GM21515 (cell line): Measurements from ENCODE around the gene EXOSC1.
"Not testable (repeated sequence)": the region's sequence is repeated elsewhere in the genome, so short reads cannot be mapped to it uniquely, and the experiment has no call there.

Experiments
- ATAC-seq: cut with Tn5 transposase; IDR thresholded peaks from one replicate; pipeline ENCODE4 v1.9.1; 2021; ENCODE audit not compliant: unreplicated experiment

Gene EXOSC1

DNA sequence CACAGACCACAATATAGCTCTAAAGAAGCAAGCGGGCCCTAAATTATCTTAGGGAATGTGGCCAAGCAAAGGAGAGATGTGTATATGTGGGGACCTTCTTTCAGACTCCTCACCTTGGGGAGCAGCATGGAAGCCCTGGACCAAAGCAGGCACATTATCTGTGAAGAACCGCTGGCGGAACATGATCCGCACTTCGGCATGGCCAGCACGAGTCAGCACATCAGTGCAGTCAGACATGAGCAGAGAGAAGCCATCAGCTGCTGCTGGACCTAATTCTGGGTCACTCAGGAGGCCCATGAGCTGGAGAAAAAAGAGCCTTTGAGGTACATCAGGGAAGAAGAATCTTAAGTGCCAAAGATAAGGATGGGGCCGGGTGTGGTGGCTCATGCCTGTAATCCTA lies 14.1 kb upstream of the EXOSC1 start:
- no peak for ATAC-seq

DNA sequence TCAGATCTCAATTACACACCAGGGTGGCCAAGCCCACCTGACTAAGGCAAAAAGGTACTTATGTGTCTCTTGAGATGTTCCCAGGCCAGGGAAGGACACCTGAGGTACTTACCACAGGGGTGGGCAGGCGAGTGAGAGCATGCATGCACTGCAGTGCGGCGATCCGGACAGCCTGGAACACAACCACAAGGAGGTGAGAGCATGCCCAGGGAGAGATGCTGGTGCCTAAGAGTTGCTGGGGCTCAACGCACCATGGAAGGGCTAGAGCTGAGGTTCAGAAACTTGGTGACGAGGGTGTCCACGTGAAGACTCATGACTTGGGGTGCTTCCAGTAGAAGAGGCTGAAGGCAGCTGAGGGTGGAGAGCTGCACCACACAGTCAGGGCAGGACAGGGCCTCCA lies 13.3 kb upstream of the EXOSC1 start:
- ATAC-seq: no peak

DNA sequence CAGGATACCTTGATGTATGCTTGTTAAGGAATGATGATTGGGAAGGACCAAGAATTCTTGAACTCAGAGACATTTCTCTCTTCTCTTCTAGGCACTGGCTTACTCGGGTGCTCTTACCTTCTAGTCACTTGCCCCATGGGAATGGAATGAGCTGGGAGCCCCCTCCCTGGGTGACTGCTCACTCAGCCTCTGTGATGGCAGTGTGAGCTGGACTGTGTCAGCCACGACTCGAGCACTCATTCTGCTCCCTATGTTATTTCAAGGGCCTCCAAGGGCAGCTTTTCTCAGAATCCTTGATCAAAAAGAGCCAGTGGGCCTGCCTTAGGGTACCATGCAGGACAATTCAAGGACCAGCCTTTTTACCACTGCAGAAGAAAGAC lies 10.9 kb upstream of the EXOSC1 start:
- no peak for ATAC-seq

DNA sequence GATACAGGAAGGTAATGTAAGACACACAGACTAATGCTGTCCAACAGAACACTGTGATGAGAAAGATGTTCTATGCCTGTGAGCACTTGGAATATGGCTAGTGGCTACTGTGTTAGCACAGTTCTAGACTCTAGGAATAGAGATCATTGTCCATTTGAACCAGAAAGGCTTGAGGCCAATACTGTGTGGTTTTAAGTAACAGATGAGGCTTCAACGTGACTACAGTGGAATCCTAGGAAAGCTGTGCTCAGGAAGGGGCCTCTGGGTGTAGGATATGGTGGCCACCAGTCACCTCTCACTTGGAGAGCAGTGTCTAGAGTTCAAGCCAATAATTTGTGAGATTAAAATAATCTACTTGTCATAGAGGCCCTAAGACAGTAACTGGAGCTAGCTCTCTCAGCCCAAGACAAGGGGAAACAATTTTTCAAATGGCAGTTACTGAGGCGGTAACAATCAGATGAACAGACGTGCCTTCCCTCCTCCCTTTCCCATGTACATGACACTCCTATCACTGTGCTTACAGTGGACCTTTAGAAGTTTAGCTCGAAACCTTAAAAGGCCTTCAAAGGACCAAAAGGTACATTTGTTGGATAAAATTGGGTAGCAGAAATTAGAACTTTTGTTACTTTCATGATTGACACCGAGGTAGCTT lies 10.4 kb upstream of the EXOSC1 start:
- no peak for ATAC-seq

DNA sequence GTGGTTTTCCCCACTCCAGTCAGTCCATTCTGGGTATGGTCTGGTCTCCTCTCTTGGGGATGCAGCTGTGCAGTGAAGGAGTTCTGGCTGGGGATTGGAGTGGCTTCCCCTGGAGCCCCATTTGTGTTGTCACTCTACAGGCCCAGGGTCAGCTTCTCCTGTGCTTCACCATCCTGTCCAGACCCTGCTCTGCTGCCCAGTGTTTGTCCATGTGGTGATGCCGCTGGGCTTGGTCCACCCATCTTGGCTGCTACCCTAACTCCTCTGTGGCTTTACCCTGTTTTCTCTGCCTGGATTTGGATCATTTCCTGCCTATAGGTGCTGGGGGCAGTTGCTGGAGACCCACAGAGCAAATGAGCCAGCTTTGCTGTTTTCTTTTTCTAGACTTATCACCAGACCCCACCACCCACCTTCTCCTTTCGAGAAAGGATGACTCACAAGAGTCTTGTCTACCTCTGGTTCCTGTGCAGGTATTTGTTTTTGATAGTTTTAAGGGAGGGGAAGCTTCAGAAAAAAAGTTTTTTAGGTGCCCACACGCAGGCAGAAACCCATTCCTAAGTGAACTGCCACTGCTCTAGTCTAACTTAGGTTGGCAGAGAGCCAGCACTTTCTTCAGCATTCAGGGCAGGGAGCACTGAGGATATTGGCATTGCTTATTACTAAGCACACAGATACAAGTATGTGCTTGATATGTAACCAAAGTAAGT lies 8.7 kb upstream of the EXOSC1 start:
- no peak for ATAC-seq

DNA sequence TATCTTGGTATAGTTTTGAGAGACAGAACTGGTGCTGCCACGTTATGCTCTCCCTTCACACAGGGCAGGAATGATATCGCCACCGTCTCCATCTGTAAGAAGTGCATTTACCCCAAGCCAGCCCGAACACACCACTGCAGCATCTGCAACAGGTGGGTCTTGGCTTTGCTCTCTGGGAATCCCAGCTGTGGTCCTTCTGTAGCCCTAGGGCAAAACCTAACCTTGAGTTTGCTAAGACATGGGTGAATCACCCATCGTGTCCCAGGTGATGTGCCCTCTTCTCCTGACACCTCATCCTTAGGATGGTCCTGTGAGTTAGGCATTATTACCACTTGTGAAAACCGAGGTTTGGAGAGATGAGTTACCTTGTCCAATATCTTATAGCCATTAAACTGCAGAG lies 6.5 kb upstream of the EXOSC1 start:
- ATAC-seq: no peak

DNA sequence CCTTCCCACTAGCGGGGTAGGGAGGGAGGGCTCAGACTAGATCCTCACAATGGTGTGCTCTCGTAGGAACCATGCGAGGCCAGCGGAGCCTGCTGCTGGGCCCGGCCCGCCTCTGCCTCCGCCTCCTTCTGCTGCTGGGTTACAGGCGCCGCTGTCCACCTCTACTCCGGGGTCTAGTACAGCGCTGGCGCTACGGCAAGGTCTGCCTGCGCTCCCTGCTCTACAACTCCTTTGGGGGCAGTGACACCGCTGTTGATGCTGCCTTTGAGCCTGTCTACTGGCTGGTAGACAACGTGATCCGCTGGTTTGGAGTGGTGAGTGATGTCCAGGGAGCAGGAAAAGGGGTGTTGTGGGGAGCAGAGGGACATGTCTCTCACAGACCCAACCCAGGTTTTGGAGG lies 5.8 kb upstream of the EXOSC1 start:
- ATAC-seq: no peak

DNA sequence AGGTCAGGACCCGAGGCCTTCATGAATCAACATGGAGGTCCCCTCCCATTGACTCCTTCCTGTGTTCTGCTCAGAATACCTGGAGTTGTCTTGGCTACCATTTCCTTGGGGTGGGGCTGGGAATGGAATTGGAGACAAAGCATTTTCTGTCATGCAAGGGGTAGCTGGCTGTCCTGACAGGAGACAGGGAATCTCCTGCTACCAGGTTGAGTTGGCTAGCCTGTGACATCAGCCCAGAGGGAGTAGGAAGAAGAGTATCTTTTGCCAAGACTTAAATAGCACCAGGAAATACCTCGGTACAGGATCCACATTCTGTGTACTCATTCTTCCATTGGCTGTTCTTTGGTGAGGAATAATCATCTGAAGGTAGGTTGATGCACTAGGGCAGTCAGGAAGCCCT lies 5.0 kb upstream of the EXOSC1 start:
- ATAC-seq: no peak

DNA sequence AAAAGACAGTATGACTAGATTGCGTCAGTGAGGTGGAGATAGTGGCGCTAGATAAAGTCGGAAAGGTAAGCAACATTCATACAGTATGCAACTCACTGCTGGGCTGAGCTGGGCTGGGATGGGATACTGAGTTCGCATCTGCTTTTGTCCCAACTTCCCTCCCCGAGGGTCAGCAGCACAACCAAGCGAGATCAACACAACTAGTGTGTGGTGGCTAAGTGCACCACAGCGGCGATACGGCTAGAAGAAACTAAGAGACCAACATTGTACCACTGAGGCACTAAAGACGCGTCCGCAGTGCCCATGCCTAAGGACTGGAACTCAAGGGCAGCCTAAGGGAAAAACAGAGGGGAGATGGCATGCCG lies 467 bp downstream of the EXOSC1 start:
- no peak for ATAC-seq

DNA sequence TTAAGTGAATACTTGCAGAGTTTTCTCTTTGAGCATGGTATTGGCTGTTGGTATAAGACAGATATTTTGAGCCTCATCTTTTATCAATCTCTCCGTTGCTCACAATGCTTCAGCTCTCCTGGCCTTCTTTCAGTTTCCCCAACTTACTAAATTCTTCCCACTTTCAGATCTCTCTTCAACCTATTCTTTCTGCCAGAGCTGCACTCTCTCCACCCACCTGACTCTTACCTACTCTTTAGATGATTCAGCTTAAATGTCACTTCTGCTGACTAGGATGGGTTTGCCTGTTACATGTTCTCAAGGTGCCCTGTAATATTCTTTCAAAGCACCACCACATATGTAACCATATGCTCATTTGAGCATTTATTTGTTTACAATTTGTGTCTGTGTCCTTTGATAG lies 1.6 kb downstream of the EXOSC1 start:
- no peak for ATAC-seq

DNA sequence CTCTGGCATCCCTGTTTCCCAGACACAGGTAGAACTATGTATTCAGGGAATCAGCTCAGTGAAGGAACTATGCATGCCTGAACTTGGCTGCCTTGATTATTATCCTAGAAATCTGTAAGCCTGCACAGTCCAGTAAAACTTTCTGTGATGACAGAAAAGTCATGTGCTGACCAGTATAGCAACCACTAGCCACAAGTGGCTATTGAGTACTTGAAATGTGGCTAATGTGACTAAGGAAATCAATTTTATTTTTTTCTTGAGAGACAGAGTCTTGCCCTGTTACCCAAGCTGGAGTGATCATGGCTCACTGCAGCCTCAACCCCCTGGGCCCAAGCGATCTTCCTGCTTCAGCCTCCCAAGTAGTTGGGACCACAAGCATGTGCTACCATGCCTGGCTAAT lies 3.5 kb downstream of the EXOSC1 start:
- ATAC-seq: no peak

DNA sequence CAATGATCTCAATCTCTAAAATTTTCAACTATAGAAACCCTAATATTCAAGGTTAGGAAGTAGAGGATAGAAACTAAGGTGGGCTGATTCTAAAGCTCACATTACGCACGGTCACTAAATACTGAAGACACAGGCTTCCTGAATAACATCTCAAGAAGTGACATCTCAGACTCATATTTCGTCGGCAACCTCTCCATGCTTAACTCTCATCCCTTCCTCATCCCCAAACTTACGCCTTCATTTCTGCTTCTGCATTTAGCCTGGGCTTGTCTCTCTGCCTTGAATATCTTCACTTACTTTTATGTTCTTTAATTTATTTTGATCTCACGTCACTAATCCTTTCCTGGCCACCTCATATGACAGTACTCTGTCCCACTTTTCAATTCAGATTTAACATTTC lies 10.6 kb downstream of the EXOSC1 start:
- ATAC-seq: no peak

DNA sequence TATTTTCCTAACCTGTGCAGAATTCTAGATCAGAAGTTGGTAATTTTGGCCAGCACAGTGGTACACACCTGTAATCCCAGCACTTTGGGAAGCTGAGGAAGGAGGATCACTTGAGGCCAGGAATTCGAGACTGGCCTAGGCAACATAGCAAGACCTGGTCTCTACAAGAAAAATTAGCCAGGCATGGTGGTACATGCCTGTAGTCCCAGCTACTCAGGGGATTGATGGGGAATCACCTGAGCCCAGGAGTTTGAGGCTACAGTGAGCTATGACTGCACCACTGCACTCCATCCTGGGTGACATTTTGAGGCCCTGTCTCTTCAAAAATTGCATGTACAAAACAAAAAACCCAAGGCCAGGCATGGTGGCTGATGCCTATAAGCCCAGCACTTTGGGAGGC lies 11.2 kb downstream of the EXOSC1 start:
- no peak for ATAC-seq

DNA sequence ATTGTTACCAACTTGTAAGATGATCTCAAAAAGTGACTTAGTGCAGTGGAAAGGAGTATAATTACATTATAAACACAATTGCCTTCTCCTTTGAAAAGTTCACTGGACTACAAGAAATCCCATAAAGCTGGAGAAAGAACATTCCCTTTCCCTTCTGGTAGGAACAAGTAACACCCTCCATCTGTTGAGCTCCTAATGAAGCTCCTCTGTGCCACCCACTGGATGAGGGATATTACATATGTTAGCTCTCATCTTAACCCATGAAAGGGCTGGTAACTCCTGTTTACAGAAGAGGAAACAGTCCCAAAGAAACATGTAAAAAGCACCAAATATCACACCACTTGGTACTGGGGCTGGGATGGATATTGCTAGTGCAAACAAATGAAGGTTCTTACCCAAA lies 11.8 kb downstream of the EXOSC1 start:
- ATAC-seq: no peak

DNA sequence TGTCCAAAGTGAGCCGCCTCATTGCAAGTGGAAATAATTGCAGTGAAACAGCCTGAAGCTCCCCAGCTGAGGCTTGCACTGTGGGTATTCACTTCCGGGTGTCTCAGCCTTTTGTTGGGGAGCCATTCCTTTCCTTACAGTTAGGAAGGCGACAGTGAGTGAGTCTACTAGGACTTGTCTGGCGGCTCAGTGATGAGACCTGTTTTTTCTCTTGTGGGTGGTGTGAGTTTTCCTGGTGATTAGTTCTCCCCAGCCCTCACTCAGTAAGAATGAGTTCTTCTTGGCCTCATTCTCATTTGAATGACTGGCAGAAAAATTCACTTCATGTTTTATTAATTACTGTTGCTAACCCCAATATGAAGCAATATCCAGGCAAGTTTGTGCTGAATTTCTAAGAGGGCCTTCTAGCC lies 17.2 kb downstream of the EXOSC1 start:
- ATAC-seq: no peak

DNA sequence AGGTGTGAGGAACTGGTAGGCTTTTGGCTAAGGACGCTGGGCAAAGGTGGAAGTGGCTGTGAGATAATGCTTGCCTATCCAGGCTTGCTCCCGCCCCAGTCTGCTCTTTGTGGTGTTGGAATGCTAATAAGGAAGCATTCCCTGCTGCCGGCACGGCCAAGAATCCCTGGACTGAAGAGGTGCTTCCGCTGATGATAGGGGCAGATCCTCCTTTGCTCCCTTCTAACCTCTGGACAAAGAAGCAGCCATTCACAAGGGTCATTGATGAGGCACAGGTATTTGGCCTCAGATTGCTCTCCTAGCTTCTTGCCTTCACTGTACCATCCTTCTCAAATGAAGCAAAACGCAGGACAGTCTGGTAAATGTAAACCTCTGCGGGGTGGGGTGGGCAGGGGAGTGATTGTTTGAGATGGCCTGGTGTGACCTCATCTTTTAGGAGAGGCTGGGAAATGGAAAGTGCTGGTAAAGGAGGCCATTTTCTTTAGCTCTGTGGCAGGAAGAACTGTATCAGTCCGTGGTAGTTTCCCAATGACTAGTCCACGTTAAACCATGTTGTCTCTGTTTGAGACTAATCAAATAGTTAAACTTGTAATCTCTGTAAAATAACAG lies 18.1 kb downstream of the EXOSC1 start:
- ATAC-seq: no peak

DNA sequence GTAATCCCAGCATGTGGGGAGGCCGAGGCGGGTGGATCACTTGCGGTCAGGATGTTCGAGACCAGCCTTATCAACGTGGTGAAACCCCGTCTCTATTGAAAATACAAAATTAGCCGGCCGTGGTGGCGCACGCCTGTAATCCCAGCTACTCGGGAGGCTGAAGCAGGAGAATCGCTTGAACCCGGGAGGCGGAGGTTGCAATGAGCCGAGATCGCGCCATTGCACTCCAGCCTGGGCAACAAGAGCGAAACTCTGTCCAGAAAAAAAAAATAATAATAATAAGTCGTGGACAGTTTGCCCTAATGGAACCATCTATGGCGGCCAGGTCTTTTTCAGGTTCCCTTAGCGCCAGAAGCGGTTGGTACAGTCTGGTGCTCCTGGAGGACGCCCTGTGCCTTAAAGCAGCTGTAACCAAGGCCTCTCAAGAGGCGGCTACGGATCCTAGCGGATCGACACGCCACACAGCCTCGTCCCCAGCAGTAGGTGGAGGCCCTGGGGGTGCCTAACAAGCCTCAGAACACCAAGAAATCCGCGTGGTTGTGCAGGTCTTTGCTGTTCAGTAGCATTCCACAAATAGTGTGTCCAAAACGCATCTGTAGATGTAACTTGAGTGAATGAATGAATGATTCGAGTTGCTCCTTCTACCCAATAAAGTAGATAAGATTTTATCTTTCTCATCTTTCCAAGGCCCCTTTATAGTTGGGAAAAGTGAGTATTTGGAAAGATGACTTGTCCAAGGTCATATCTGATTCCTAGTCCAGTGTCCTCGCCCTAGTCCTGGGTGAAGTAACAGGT lies 18.8 kb downstream of the EXOSC1 start:
- no peak for ATAC-seq

DNA sequence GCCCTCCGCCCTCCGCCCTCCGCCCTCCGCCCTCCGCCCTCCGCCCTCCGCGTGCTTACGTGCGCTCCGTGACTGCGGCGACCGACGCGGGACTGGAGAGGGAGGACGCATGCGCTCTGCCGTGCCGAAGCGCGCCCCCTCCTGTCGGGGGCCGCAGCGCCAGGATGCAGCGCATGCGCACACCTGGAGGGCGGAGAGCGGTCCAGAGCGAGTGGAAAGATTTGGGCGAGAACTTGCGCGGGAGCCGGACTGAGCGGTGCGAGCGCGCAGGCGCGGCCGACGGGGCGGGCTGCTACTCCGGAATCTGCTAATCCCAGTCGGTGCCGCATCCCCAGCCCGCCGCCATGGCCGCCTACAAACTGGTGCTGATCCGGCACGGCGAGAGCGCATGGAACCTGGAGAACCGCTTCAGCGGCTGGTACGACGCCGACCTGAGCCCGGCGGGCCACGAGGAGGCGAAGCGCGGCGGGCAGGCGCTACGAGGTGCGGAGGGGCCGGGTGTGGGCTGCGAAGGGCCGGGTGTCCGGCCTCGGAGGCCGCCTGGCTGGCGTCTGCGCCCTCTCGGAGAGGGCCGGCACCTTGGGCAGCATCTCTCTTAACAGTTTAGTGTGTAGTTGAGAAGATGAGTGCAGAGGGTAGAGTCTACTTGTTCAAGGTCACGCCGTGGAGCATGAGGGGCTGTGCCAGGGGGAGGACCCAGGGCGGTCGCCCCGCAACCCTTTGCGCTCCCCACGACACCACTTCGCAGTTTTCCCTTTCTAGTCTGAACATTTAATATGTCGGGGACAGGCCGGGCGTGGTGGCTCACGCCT lies 19.6 kb downstream of the EXOSC1 start, which contains the start of gene PGAM1:
TSS of gene PGAM1 (plus strand) at position 228 of the 812 bp plus-strand sequence. CDS start at position 345, 117 bp downstream.
- ATAC-seq: peak; percentile 84

DNA sequence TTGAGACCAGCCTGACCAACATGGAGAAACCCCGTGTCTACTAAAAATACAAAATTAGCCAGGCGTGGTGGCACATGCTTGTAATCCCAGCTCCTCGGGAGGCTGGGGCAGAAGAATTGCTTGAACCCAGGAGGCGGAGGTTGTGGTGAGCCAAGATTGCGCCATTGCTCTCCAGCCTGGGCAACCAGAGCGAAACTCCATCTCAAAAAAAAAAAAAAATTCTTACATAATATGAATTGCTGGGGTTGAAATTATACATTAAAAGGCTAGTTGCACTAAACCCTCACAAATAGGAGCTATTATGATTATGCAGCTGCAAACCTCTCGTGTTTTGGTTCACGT lies 22.1 kb downstream of the EXOSC1 start:
- not testable (repeated sequence) for ATAC-seq

DNA sequence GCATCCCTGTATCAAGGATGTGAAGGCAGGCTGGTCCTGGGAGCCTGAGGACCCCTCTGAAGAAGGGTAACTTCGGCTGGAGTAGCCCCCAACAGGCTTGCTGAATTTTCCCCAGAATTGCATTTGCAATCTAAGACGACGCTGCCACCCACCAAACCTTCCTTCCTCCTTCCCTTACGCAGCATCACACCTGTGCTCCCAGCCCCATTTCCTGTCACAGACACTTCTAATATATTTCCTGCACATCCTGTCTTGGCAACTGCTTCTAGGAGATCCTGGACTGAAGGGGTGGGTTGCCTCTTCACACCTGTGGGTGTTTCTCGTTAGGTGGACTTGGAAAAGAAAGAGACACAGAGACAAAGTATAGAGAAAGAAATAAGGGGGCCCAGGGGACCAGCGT lies 29.2 kb downstream of the EXOSC1 start:
- ATAC-seq: no peak

DNA sequence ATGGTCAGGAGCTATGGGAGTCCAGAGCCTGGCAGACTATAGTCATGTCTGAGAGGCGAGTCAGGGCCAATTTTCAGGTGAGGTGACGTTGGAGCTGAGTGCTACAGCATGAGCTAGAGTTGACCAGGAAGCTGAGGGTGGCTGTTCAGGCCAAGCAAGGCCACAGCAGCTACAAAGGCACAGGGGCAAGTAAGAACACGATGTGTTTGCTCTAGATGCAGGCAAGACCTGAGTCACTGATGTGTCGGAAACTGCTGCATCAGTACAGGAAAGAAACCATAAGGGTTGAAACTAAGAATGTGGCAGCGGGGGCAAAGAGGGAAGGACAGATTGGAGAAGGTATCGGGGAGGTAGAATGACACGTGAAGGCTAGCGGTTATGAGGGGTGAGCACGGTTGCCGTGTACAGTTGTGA lies 32.9 kb downstream of the EXOSC1 start:
- ATAC-seq: peak; percentile 52
